Measurements from ENCODE around the gene RPUSD3. TPM values are rescaled to one million over a fixed set of nuclear protein-coding genes. Genes with fewer than 3 reads are reported as not detected.
A peak's percentile ranks its signal among the peaks of the same experiment; 100 is the strongest.

The RPUSD3 gene
- total RNA-seq, 2 donors from 2014 or later = 19.0 to 20.8 TPM

- peak overlapping the region; percentile 39 for H3K27ac Mint-ChIP-seq
- no peak overlapping the region for H3K4me3 Mint-ChIP-seq
- no peak for DNase-seq
- ATAC-seq = no peak
- peaks cover 13% of the 10 kb centered on the region for H3K4me1 Mint-ChIP-seq
- no peaks in the 10 kb centered on the region for H3K36me3 Mint-ChIP-seq (ENCODE audit: low read depth)
- H3K9me3 ChIP-seq (ENCODE audit: control insufficient read depth, low read length, poor library complexity, severe bottlenecking) = no peaks in the 10 kb centered on the region
- H3K27me3 Mint-ChIP-seq = no peaks in the 10 kb centered on the region
These were observed 5.9 kb downstream of the RPUSD3 start for GRCh38 chr3:9837701-9838582.

- Mint-ChIP-seq H3K4me3 (no peak overlapping the region), H3K27ac (peak overlapping the region; percentile 63), H3K4me1 (peaks cover 6% of the 10 kb centered on the region), H3K36me3 (ENCODE audit: low read depth) (no peaks in the 10 kb centered on the region), H3K27me3 (no peaks in the 10 kb centered on the region)
- no peaks in the 10 kb centered on the region for H3K9me3 ChIP-seq (ENCODE audit: control insufficient read depth, low read length, poor library complexity, severe bottlenecking)
- ATAC-seq (no peak), DNase-seq (no peak)
These were observed 9.1 kb downstream of the RPUSD3 start for GRCh38 chr3:9834520-9835380.

GRCh38 chr3:9833078-9833477 is 10.7 kb downstream of the RPUSD3 start:
- Mint-ChIP-seq H3K36me3 (ENCODE audit: low read depth) (no peaks in the 10 kb centered on the region), H3K27me3 (no peaks in the 10 kb centered on the region), H3K4me1 (peaks cover 4% of the 10 kb centered on the region), H3K4me3 (no peak overlapping the region), H3K27ac (no peak overlapping the region)
- DNase-seq = no peak
- ATAC-seq = no peak
- no peaks in the 10 kb centered on the region for H3K9me3 ChIP-seq (ENCODE audit: control insufficient read depth, low read length, poor library complexity, severe bottlenecking)

- ATAC-seq = no peak
- no peak overlapping the region for H3K4me3 Mint-ChIP-seq
These were observed 12.6 kb downstream of the RPUSD3 start for GRCh38 chr3:9831253-9831652.

GRCh38 chr3:9828801-9829755 is 14.7 kb downstream of the RPUSD3 start:
- no peak overlapping the region for H3K27ac Mint-ChIP-seq
- H3K36me3 Mint-ChIP-seq (ENCODE audit: low read depth) = no peaks in the 10 kb centered on the region
- no peaks in the 10 kb centered on the region for H3K9me3 ChIP-seq (ENCODE audit: control insufficient read depth, low read length, poor library complexity, severe bottlenecking)
- DNase-seq (no peak), ATAC-seq (no peak)
- peaks cover 4% of the 10 kb centered on the region for H3K4me1 Mint-ChIP-seq
- no peak overlapping the region for H3K4me3 Mint-ChIP-seq
- no peaks in the 10 kb centered on the region for H3K27me3 Mint-ChIP-seq

More at GRCh38 chr3:9831253-9831652, 12.6 kb downstream of the RPUSD3 start:
- no peaks in the 10 kb centered on the region for H3K27me3 Mint-ChIP-seq
- peaks cover 4% of the 10 kb centered on the region for H3K4me1 Mint-ChIP-seq
- no peaks in the 10 kb centered on the region for H3K36me3 Mint-ChIP-seq (ENCODE audit: low read depth)
- no peaks in the 10 kb centered on the region for H3K9me3 ChIP-seq (ENCODE audit: control insufficient read depth, low read length, poor library complexity, severe bottlenecking)
- DNase-seq = no peak
- H3K27ac Mint-ChIP-seq = peak overlapping the region; percentile 45

GRCh38 chr3:9826815-9827573 is 16.8 kb downstream of the RPUSD3 start:
- ATAC-seq (peak; percentile 55), DNase-seq (no peak)
- no peaks in the 10 kb centered on the region for H3K9me3 ChIP-seq (ENCODE audit: control insufficient read depth, low read length, poor library complexity, severe bottlenecking)
- H3K4me3 Mint-ChIP-seq = no peak overlapping the region
- H3K4me1 Mint-ChIP-seq = peaks cover 4% of the 10 kb centered on the region
- peak overlapping the region; percentile 41 for H3K27ac Mint-ChIP-seq
- no peaks in the 10 kb centered on the region for H3K36me3 Mint-ChIP-seq (ENCODE audit: low read depth)
- no peaks in the 10 kb centered on the region for H3K27me3 Mint-ChIP-seq

- Mint-ChIP-seq H3K4me3 (no peak overlapping the region), H3K36me3 (ENCODE audit: low read depth) (no peaks in the 10 kb centered on the region), H3K27me3 (no peaks in the 10 kb centered on the region), H3K4me1 (no peaks in the 10 kb centered on the region), H3K27ac (no peak overlapping the region)
- ATAC-seq = no peak
- no peak for DNase-seq
- no peaks in the 10 kb centered on the region for H3K9me3 ChIP-seq (ENCODE audit: control insufficient read depth, low read length, poor library complexity, severe bottlenecking)
These were observed 18.3 kb downstream of the RPUSD3 start for GRCh38 chr3:9825451-9826040.

GRCh38 chr3:9820946-9821345 is 22.9 kb downstream of the RPUSD3 start:
- Mint-ChIP-seq H3K4me1 (no peaks in the 10 kb centered on the region), H3K27ac (peak overlapping the region; percentile 85), H3K4me3 (no peak overlapping the region), H3K36me3 (ENCODE audit: low read depth) (peaks cover 6% of the 10 kb centered on the region), H3K27me3 (no peaks in the 10 kb centered on the region)
- ATAC-seq (no peak), DNase-seq (no peak)
- H3K9me3 ChIP-seq (ENCODE audit: control insufficient read depth, low read length, poor library complexity, severe bottlenecking) = no peaks in the 10 kb centered on the region

GRCh38 chr3:9820543-9820942 is 23.3 kb downstream of the RPUSD3 start:
- ATAC-seq = no peak
- Mint-ChIP-seq H3K4me1 (no peaks in the 10 kb centered on the region), H3K27ac (peak overlapping the region; percentile 85), H3K4me3 (no peak overlapping the region), H3K27me3 (no peaks in the 10 kb centered on the region), H3K36me3 (ENCODE audit: low read depth) (peaks cover 6% of the 10 kb centered on the region)
- H3K9me3 ChIP-seq (ENCODE audit: control insufficient read depth, low read length, poor library complexity, severe bottlenecking) = no peaks in the 10 kb centered on the region
- DNase-seq = no peak

GRCh38 chr3:9818666-9819335 is 25.0 kb downstream of the RPUSD3 start:
- ATAC-seq (no peak), DNase-seq (no peak)
- no peak overlapping the region for H3K4me3 Mint-ChIP-seq
- peaks cover 6% of the 10 kb centered on the region for H3K36me3 Mint-ChIP-seq (ENCODE audit: low read depth)
- H3K27ac Mint-ChIP-seq = no peak overlapping the region
- H3K27me3 Mint-ChIP-seq = no peaks in the 10 kb centered on the region
- H3K4me1 Mint-ChIP-seq = no peaks in the 10 kb centered on the region
- no peaks in the 10 kb centered on the region for H3K9me3 ChIP-seq (ENCODE audit: control insufficient read depth, low read length, poor library complexity, severe bottlenecking)

- Mint-ChIP-seq H3K4me1 (no peaks in the 10 kb centered on the region), H3K27ac (no peak overlapping the region), H3K4me3 (no peak overlapping the region), H3K36me3 (ENCODE audit: low read depth) (peaks cover 6% of the 10 kb centered on the region), H3K27me3 (no peaks in the 10 kb centered on the region)
- ATAC-seq (no peak), DNase-seq (no peak)
- no peaks in the 10 kb centered on the region for H3K9me3 ChIP-seq (ENCODE audit: control insufficient read depth, low read length, poor library complexity, severe bottlenecking)
These were observed 26.4 kb downstream of the RPUSD3 start for GRCh38 chr3:9817436-9817835.

Data from T-helper 17 cell (primary cell).